ENCODE measurements around the gene ACKR4. TPM values are rescaled to one million over a fixed set of nuclear protein-coding genes. Genes with fewer than 3 reads are reported as not detected.
"Not testable (repeated sequence)": the region's sequence is repeated elsewhere in the genome, so short reads cannot be mapped to it uniquely, and the experiment has no call there.

Gene ACKR4
- total RNA-seq, 1 donor from 2014 or later = 8.5 TPM

DNA sequence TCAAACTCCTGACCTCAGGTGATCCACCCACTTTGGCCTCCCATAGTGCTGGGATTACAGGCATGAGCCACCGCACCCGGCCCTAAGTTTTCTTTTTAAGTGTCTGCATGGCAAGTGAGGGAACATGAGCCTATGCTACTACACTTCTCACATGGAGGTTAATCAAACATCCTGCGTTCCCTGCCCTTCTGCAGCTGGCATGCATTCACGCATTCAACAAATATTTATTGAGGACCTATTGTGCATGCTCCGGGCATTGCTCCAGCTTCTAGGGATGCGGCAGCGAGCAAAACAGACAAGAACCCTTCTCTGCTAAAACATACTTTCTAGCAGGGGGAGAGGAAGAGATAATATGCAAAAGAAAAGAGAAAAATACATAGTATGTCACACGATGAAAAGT lies 42.6 kb upstream of the ACKR4 start:
- Histone ChIP-seq H3K9me3 (no peaks in the 10 kb centered on the region), H3K4me1 (peaks cover 34% of the 10 kb centered on the region), H3K36me3 (no peaks in the 10 kb centered on the region), H3K27me3 (ENCODE audit: low read depth) (no peaks in the 10 kb centered on the region), H3K27ac (no peak overlapping the region), H3K4me3 (no peak overlapping the region)
- intact Hi-C loops (cut with DNase I) = no loop called here
- DNase-seq (no peak), ATAC-seq (peak in 1 of 2 donors; percentile 19)
- TF ChIP-seq, protein P1, sequence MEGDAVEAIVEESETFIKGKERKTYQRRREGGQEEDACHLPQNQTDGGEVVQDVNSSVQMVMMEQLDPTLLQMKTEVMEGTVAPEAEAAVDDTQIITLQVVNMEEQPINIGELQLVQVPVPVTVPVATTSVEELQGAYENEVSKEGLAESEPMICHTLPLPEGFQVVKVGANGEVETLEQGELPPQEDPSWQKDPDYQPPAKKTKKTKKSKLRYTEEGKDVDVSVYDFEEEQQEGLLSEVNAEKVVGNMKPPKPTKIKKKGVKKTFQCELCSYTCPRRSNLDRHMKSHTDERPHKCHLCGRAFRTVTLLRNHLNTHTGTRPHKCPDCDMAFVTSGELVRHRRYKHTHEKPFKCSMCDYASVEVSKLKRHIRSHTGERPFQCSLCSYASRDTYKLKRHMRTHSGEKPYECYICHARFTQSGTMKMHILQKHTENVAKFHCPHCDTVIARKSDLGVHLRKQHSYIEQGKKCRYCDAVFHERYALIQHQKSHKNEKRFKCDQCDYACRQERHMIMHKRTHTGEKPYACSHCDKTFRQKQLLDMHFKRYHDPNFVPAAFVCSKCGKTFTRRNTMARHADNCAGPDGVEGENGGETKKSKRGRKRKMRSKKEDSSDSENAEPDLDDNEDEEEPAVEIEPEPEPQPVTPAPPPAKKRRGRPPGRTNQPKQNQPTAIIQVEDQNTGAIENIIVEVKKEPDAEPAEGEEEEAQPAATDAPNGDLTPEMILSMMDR (IDR thresholded peaks at IDR 0.05) = no peak

- H3K9me3 ChIP-seq = no peaks in the 10 kb centered on the region
- no peaks in the 10 kb centered on the region for H3K27me3 ChIP-seq (ENCODE audit: low read depth)
- H3K4me1 ChIP-seq = peaks cover 26% of the 10 kb centered on the region
- H3K27ac ChIP-seq = no peak overlapping the region
- TF ChIP-seq, protein P1 (IDR thresholded peaks at IDR 0.05) = no peak
- DNase-seq = no peak
- intact Hi-C loops (cut with DNase I) = no loop called here
- ATAC-seq = no peak
- H3K36me3 ChIP-seq = peaks cover 5% of the 10 kb centered on the region
- H3K4me3 ChIP-seq = no peak overlapping the region
These were observed 41.6 kb upstream of the ACKR4 start for GRCh38 chr3:132555306-132556035.

GRCh38 chr3:132556036-132556386 lies 41.1 kb upstream of the ACKR4 start:
- peaks cover 21% of the 10 kb centered on the region for H3K4me1 ChIP-seq
- H3K27ac ChIP-seq; H3K36me3 ChIP-seq; H3K9me3 ChIP-seq; ATAC-seq; H3K27me3 ChIP-seq (ENCODE audit: low read depth); intact Hi-C loops (cut with DNase I); DNase-seq; H3K4me3 ChIP-seq: not testable (repeated sequence)

DNA sequence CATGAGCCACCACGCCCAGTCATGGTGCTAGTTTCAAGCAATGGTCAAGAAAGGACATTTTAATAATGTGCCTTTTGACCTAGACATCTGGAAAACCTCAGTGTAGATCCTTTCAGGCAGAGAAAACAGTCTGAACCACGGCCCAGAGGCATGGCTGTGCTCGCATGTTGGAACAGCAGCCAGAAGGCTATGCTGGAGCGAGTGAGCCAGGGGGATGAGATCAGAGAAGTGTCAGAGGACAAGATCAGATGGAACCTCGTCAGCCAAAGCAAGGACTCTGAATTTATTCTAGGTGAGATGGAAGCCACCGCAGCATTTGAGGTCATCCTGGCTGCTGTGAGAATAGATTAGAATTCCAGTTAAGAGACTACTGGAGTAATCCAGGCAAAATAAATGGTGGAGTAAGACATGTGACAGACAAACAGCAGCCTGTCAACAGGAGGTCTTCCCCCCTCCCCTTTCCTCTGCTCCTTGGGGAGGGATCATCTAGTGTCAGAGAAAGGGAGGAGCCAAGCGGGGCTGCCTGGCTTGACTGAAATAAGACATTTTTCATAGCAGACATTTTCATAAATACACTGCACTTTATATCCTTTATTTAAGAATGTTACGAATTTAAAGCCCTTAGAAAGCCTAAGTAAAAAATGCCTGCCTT lies 40.4 kb upstream of the ACKR4 start:
- Histone ChIP-seq H3K27me3 (ENCODE audit: low read depth) (no peaks in the 10 kb centered on the region), H3K9me3 (no peaks in the 10 kb centered on the region), H3K4me3 (no peak overlapping the region), H3K27ac (no peak overlapping the region), H3K4me1 (peaks cover 20% of the 10 kb centered on the region), H3K36me3 (peaks cover 5% of the 10 kb centered on the region)
- intact Hi-C loops (cut with DNase I) = no loop called here
- ATAC-seq = peak; percentile 40 to 62
- TF ChIP-seq, protein P1 (IDR thresholded peaks at IDR 0.05) = no peak
- no peak for DNase-seq

DNA sequence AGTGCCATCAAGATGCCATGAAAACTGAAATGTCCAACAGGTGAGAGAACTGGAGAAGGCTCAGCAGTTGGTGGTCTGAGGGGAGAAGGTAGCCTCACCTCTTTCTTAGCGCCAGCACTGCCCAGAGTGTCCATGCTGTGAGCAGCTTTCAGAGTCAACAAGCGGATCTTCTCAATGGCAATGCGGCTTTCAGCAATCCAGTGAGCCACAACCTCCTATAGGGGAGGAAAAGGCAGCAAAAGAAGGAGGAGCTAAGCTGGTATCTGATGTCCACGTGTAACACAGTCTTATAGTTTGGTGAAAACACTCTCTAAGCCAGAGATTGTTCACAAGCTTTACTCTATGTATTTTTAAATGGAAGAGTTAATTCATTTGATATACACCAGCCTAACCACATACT lies 36.1 kb upstream of the ACKR4 start:
- ATAC-seq (no peak), DNase-seq (no peak)
- Histone ChIP-seq H3K27me3 (ENCODE audit: low read depth) (no peaks in the 10 kb centered on the region), H3K9me3 (no peaks in the 10 kb centered on the region), H3K36me3 (peaks cover 5% of the 10 kb centered on the region), H3K4me3 (no peak overlapping the region), H3K4me1 (no peaks in the 10 kb centered on the region), H3K27ac (no peak overlapping the region)
- TF ChIP-seq, protein P1 (IDR thresholded peaks at IDR 0.05) = no peak
- intact Hi-C loops (cut with DNase I) = no loop called here

- intact Hi-C loops (cut with DNase I) = no loop called here
- DNase-seq (no peak), ATAC-seq (no peak)
- Histone ChIP-seq H3K36me3 (peaks cover 5% of the 10 kb centered on the region), H3K4me3 (no peak overlapping the region), H3K27ac (no peak overlapping the region), H3K4me1 (no peaks in the 10 kb centered on the region), H3K9me3 (no peaks in the 10 kb centered on the region), H3K27me3 (ENCODE audit: low read depth) (no peaks in the 10 kb centered on the region)
- TF ChIP-seq, protein P1 (IDR thresholded peaks at IDR 0.05) = no peak
These were observed 33.5 kb upstream of the ACKR4 start for GRCh38 chr3:132563420-132564069.
